Muscle layer of colon (tissue), 2 donors: ENCODE data around the gene JCAD.

ENCODE experiments used
- H3K27ac ChIP-seq: one replicate; pipeline ENCODE4 v1.7.0; 2013; ENCODE audit warnings: low read depth, mild to moderate bottlenecking, low read length, moderate library complexity
- H3K27me3 ChIP-seq, 2 donors: one replicate each; pipeline ENCODE4 v1.7.0; 2013; ENCODE audit warnings: low read length in 2 of 2, mild to moderate bottlenecking in 2 of 2; ENCODE audit not compliant: insufficient read depth in 2 of 2, control insufficient read depth in 1 of 2
- H3K36me3 ChIP-seq: one replicate; pipeline ENCODE4 v1.7.0; 2013; ENCODE audit warnings: mild to moderate bottlenecking, low read length; ENCODE audit not compliant: insufficient read depth
- H3K4me1 ChIP-seq: one replicate; pipeline ENCODE4 v1.7.0; 2013; ENCODE audit warnings: mild to moderate bottlenecking, low read length; ENCODE audit not compliant: insufficient read depth
- H3K4me3 ChIP-seq, 2 donors: one replicate each; pipeline ENCODE4 v1.7.0; 2013; ENCODE audit warnings: low read length in 2 of 2, low read depth in 1 of 2, mild to moderate bottlenecking in 1 of 2, moderate library complexity in 1 of 2
- H3K9ac ChIP-seq: one replicate; pipeline ENCODE4 v1.7.0; 2013; ENCODE audit warnings: low read length
- H3K9me3 ChIP-seq: one replicate; pipeline ENCODE4 v1.7.0; 2013; ENCODE audit warnings: mild to moderate bottlenecking, low read length
- donor health status: abdominal sarcoma.
- donor health status: Adenocarcinoma of cecum.

Gene JCAD

GRCh38 chr10:29973921-29974320 lies 85.5 kb downstream of the JCAD start:
- Histone ChIP-seq H3K9ac (no peak overlapping the region), H3K9me3 (no peaks in the 10 kb centered on the region), H3K27me3 (no peaks in the 10 kb centered on the region), H3K36me3 (no peaks in the 10 kb centered on the region), H3K27ac (no peak overlapping the region), H3K4me3 (no peak overlapping the region), H3K4me1 (peaks cover 20% of the 10 kb centered on the region)

DNA sequence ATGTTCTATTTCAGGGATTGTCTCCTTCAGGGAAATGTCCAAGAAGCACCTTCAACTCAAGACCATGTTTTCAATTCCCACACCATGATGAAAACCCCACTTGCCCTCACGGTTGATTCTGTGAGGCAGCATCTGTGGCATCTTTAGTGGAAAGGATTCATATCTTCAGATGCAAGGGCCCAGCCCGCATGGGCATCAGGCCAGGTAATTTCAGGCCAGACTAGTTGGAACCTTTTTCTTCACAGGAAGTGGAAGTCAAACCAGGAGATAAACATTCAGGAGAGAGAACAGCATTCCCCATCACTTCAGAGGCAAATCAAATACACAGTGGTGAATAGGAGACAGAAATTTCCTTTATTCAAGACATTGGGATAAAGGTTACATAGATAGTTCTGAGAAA lies 88.8 kb downstream of the JCAD start:
- no peaks in the 10 kb centered on the region for H3K27me3 ChIP-seq
- H3K4me1 ChIP-seq: peaks cover 31% of the 10 kb centered on the region
- H3K27ac ChIP-seq: no peak overlapping the region

GRCh38 chr10:29970012-29970396 lies 89.4 kb downstream of the JCAD start:
- Histone ChIP-seq H3K27me3 (no peaks in the 10 kb centered on the region), H3K27ac (no peak overlapping the region), H3K36me3 (no peaks in the 10 kb centered on the region), H3K9ac (no peak overlapping the region), H3K9me3 (no peaks in the 10 kb centered on the region), H3K4me1 (peaks cover 31% of the 10 kb centered on the region), H3K4me3 (no peak overlapping the region)

More for the DNA sequence above, 88.8 kb downstream of the JCAD start:
- no peak overlapping the region for H3K4me3 ChIP-seq
- no peak overlapping the region for H3K9ac ChIP-seq
- H3K36me3 ChIP-seq: no peaks in the 10 kb centered on the region
- H3K9me3 ChIP-seq: no peaks in the 10 kb centered on the region

GRCh38 chr10:29969255-29970011 lies 90.0 kb downstream of the JCAD start:
- Histone ChIP-seq H3K9ac (no peak overlapping the region), H3K27me3 (no peaks in the 10 kb centered on the region), H3K4me1 (peaks cover 31% of the 10 kb centered on the region), H3K9me3 (no peaks in the 10 kb centered on the region), H3K27ac (no peak overlapping the region), H3K4me3 (no peak overlapping the region), H3K36me3 (no peaks in the 10 kb centered on the region)

DNA sequence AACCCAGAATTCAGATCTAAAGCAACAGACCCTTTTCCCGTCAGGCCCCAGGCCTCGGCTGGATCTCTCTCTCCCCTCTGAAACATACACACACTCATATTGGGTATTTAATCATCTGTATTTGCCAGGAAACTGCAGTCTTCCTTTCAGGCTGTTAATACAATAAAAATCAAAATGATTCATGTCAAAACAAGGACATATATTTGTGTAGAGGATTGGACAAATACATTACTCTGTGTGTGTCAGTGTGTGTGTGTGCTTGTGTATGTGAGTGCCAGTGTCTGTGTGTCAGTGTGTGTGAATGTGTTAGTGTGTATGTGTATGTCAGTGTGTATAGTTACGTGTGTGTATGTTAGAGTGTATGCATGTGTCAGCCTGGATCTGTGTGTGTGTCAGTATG lies 90.8 kb downstream of the JCAD start:
- Histone ChIP-seq H3K9ac (peak overlapping the region; percentile 12), H3K36me3 (no peaks in the 10 kb centered on the region), H3K27me3 (no peaks in the 10 kb centered on the region), H3K4me3 (no peak overlapping the region), H3K9me3 (no peaks in the 10 kb centered on the region), H3K27ac (peak overlapping the region; percentile 70), H3K4me1 (peaks cover 31% of the 10 kb centered on the region)

DNA sequence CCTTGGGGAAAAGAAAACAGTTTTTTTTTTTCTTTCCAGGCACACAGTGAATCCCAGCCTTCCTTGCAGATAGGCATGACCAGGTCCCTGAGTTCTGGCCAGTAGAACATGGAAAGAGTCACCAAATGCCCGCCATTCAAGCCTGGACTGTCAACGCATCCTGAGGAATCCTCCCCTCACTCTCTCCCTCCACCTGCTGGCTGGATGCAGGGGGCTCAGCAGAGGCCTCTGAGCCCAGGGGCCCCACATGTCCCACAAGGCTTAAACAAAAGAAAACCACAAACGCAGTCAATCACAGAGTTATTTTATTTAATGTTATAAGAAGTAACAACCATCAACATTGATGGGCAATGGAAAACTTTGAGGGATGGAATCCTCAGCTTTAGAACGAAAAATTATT lies 93.1 kb downstream of the JCAD start:
- no peak overlapping the region for H3K27ac ChIP-seq
- H3K9me3 ChIP-seq: no peaks in the 10 kb centered on the region
- H3K36me3 ChIP-seq: no peaks in the 10 kb centered on the region
- no peaks in the 10 kb centered on the region for H3K27me3 ChIP-seq
- no peak overlapping the region for H3K4me3 ChIP-seq
- H3K4me1 ChIP-seq: peaks cover 31% of the 10 kb centered on the region
- H3K9ac ChIP-seq: no peak overlapping the region
